Measurements from ENCODE around the gene SLC35G3. TPM values are rescaled to one million over a fixed set of nuclear protein-coding genes. Genes with fewer than 3 reads are reported as not detected.
"Not testable (repeated sequence)": the region's sequence is repeated elsewhere in the genome, so short reads cannot be mapped to it uniquely, and the experiment has no call there.

Gene SLC35G3
- total RNA-seq, 1 donor from 2014 or later = not detected

DNA sequence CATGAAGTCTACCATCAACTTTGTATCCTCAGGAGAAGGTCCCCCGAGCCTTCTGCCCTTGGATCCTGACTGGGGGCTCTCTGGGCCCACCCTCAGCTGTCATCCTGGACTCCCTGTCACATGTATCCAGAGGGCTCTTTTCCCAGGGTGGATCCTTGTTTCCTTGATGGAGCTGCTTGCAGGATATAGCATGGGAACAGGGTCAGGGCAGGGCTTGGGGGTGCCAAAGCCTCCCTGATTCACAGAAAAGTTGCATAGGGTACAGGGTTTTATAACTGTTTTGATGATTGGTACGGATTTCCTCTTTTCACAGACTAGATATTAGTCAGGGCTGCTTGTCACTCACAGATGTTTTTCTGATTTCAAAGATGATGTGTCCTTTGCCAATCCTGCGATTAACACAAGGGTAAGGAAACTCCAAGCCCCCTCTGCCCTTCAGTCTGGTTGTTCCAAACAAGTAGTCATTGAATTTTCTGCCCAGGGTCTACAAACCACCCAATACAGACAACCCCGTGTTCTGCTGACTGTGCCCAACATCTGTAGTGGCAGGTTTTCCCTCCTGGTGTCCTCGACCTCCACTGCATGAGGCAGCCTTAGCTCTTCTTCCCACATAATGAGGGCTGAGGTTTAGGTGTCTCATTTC is 20.6 kb upstream of the SLC35G3 start:
- Mint-ChIP-seq H3K27ac (no peak overlapping the region), H3K9me3 (no peaks in the 10 kb centered on the region), H3K4me3 (no peak overlapping the region), H3K27me3 (ENCODE audit: low read depth) (peaks cover 55% of the 10 kb centered on the region), H3K36me3 (no peaks in the 10 kb centered on the region), H3K4me1 (no peaks in the 10 kb centered on the region)
- TF ChIP-seq CTCF (IDR thresholded peaks at IDR 0.05; ENCODE audit: unreplicated experiment) = no peak
- DNase-seq (ENCODE audit: low spot score in 2 of 2, unreplicated experiment in 2 of 2) = no peak

DNA sequence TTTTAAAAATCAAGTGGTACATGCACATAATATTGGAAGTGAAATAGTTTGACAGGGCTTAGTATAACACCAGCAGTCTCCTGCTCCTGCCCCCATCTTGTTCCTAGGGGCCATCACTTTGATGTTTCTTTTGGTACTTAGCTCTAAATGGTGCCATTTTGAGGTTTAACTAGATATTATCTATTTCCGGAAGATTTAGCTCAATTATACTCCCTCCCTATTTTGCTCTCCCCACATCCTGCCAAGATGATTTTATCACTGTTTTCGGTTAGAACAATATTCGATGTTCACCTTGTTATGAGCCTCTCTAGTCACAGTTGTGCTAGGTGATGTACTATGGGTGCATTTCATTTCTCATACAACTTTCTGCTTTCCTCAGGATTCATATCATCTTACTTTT is 20.0 kb upstream of the SLC35G3 start:
- no peaks in the 10 kb centered on the region for H3K4me1 Mint-ChIP-seq
- no peak for TF ChIP-seq CTCF (IDR thresholded peaks at IDR 0.05; ENCODE audit: unreplicated experiment)
- H3K4me3 Mint-ChIP-seq = no peak overlapping the region
- no peaks in the 10 kb centered on the region for H3K36me3 Mint-ChIP-seq
- no peak for DNase-seq (ENCODE audit: low spot score in 2 of 2, unreplicated experiment in 2 of 2)
- H3K9me3 Mint-ChIP-seq = no peaks in the 10 kb centered on the region
- no peak overlapping the region for H3K27ac Mint-ChIP-seq
- peaks cover 61% of the 10 kb centered on the region for H3K27me3 Mint-ChIP-seq (ENCODE audit: low read depth)

DNA sequence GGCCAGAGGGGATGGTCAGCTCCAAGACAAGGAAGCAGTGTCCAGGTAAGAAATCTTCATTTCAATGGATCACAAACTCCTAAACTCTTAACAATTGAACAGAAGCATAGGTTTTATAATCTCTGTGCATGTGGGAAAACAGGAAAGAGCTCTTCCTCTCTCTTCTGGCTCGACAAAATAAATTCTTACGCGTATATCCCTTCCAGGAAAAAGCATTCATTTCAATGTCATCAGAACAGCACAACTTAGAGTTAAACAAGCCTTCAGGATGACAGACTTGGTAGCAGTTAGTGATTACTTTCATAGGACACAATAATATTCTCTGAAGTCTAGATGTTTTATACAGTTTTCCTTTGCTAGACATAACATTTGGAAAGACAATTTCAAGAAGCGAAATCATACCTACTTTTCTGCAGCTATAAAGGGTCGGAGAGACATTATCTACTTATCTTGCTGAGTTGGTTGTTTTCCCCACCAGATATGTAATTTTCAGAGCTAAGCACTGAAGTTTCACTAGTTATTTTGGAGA is 19.3 kb upstream of the SLC35G3 start:
- TF ChIP-seq CTCF (IDR thresholded peaks at IDR 0.05; ENCODE audit: unreplicated experiment) = no peak
- H3K4me3 Mint-ChIP-seq = no peak overlapping the region
- H3K36me3 Mint-ChIP-seq = no peaks in the 10 kb centered on the region
- H3K27ac Mint-ChIP-seq = no peak overlapping the region
- no peak for DNase-seq (ENCODE audit: low spot score in 2 of 2, unreplicated experiment in 2 of 2)
- peaks cover 67% of the 10 kb centered on the region for H3K27me3 Mint-ChIP-seq (ENCODE audit: low read depth)
- H3K4me1 Mint-ChIP-seq = no peaks in the 10 kb centered on the region
- H3K9me3 Mint-ChIP-seq = no peaks in the 10 kb centered on the region

GRCh38 chr17:35212668-35213067 is 18.5 kb upstream of the SLC35G3 start:
- TF ChIP-seq CTCF (IDR thresholded peaks at IDR 0.05; ENCODE audit: unreplicated experiment) = no peak
- Mint-ChIP-seq H3K9me3 (no peaks in the 10 kb centered on the region), H3K4me3 (no peak overlapping the region), H3K36me3 (no peaks in the 10 kb centered on the region), H3K4me1 (no peaks in the 10 kb centered on the region), H3K27me3 (ENCODE audit: low read depth) (peaks cover 67% of the 10 kb centered on the region), H3K27ac (no peak overlapping the region)
- DNase-seq (ENCODE audit: low spot score in 2 of 2, unreplicated experiment in 2 of 2) = no peak

DNA sequence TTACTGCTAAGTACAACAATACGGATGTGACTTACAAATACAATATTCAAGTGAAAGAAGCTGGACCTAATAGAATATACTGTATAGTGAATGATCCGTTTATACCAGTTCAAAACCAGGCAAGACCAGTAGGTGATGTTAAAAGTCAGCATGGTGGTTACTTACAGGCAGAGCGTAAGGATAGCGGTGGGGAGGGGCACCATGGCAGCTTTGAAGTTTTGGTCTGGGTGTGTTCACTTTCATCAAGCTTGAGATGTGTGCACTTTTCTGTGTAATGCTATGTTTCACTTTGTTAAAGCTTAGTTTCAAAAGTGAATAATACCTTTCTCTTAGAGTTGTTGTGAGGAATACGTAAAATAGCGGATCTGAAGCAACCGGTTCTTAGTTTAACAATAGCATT is 16.5 kb upstream of the SLC35G3 start:
- H3K27me3 Mint-ChIP-seq (ENCODE audit: low read depth) = peaks cover 68% of the 10 kb centered on the region
- H3K4me3 Mint-ChIP-seq = no peak overlapping the region
- H3K9me3 Mint-ChIP-seq = no peaks in the 10 kb centered on the region
- no peak for DNase-seq (ENCODE audit: low spot score in 2 of 2, unreplicated experiment in 2 of 2)
- H3K27ac Mint-ChIP-seq = no peak overlapping the region
- H3K4me1 Mint-ChIP-seq = no peaks in the 10 kb centered on the region
- TF ChIP-seq CTCF (IDR thresholded peaks at IDR 0.05; ENCODE audit: unreplicated experiment) = no peak
- no peaks in the 10 kb centered on the region for H3K36me3 Mint-ChIP-seq

GRCh38 chr17:35202582-35202981 is 8.4 kb upstream of the SLC35G3 start:
- H3K27me3 Mint-ChIP-seq (ENCODE audit: low read depth) = peaks cover 12% of the 10 kb centered on the region

DNA sequence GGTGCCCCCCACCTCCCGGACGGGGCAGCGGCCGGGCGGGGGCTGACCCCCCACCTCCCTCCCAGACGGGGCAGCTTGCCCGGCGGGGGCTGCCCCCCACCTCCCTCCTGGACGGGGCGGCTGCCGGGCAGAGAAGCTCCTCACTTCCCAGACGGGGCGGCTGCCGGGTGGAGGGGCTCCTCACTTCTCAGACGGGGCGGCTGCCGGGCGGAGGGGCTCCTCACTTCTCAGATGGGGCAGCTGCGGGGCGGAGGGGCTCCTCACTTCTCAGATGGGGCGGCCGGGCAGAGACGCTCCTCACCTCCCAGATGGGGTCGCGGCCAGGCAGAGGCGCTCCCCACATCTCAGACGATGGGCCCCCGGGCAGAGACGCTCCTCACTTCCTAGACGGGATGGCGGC is 869 bp upstream of the SLC35G3 start:
- not testable (repeated sequence) for H3K27ac Mint-ChIP-seq; H3K4me1 Mint-ChIP-seq; H3K36me3 Mint-ChIP-seq; DNase-seq (ENCODE audit: low spot score in 2 of 2, unreplicated experiment in 2 of 2); H3K4me3 Mint-ChIP-seq
- Mint-ChIP-seq H3K9me3 (peaks cover 18% of the 10 kb centered on the region), H3K27me3 (ENCODE audit: low read depth) (peaks cover 18% of the 10 kb centered on the region)

More at GRCh38 chr17:35202582-35202981, 8.4 kb upstream of the SLC35G3 start:
- not testable (repeated sequence) for H3K4me3 Mint-ChIP-seq; H3K36me3 Mint-ChIP-seq; DNase-seq (ENCODE audit: low spot score in 2 of 2, unreplicated experiment in 2 of 2); H3K27ac Mint-ChIP-seq; H3K4me1 Mint-ChIP-seq
- peaks cover 33% of the 10 kb centered on the region for H3K9me3 Mint-ChIP-seq
